HG03457 (cell line): ENCODE data around the gene CDKN1A.
"Not testable (repeated sequence)": the region's sequence is repeated elsewhere in the genome, so short reads cannot be mapped to it uniquely, and the experiment has no call there.

Experiments used
- ATAC-seq: cut with Tn5 transposase; IDR thresholded peaks from one replicate; pipeline ENCODE4 v1.9.1; 2021; ENCODE audit warnings: moderate number of reproducible peaks; ENCODE audit not compliant: unreplicated experiment

CDKN1A gene

DNA sequence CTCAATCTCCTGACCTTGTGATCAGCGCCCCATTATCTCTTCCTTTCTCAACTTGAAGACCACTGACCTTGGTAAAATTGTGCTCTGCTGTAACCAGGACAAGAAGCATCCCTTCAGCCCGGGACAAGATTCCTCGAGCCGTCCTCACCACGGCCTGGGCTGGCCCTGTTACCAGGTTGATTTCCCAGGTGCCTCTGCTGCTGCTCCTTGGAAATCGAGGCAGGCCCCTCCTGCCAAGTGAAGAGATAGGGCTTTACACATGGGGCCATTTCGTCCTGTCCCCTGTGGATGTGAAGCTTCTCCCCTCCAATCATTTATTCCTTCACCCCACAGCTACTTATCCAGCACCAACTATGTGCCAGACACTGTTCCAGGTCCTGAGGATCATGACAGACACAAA lies 40.6 kb downstream of the CDKN1A start:
- no peak for ATAC-seq

DNA sequence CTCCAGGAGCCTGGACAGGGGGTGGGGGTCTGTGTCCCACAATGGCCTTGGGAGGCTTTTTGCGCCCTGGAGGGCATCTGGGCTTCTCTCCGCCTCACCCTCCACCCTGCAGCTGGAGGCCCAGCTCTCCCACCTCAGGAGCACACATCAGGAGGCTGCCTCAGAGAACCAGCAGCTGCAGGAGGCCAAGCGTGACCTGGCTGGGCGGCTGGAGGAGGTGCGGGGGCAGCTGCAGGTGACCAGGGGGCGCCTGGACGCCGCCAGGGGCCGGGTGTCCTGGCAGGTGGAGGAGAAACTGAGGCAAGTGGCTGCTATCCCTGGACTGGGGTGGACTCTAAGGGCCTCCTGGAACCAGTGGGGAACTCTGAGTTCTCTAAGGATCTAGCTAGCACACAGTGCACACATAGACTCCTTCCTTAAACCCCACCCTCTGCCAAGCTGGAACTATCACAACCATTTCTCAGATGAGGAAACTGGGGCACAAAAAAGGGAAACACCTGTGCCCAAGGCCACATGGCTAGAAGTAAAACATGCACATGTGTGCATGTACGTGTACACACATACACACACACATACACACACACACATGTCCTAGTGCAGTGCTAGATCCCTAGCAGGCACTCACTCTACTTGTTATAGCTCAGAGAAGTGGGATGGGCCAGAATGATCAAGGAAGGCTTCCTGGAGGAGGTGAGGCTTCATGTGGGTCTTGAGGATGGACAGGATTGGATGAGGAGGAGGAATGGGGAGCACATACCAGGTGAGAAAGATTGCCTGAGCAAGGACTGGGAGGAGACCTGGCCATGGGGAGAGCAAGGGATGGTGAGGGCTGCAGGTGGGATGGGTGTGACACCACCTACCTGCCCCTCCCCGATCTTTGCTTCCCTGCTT lies 42.0 kb downstream of the CDKN1A start:
- ATAC-seq, result no peak

DNA sequence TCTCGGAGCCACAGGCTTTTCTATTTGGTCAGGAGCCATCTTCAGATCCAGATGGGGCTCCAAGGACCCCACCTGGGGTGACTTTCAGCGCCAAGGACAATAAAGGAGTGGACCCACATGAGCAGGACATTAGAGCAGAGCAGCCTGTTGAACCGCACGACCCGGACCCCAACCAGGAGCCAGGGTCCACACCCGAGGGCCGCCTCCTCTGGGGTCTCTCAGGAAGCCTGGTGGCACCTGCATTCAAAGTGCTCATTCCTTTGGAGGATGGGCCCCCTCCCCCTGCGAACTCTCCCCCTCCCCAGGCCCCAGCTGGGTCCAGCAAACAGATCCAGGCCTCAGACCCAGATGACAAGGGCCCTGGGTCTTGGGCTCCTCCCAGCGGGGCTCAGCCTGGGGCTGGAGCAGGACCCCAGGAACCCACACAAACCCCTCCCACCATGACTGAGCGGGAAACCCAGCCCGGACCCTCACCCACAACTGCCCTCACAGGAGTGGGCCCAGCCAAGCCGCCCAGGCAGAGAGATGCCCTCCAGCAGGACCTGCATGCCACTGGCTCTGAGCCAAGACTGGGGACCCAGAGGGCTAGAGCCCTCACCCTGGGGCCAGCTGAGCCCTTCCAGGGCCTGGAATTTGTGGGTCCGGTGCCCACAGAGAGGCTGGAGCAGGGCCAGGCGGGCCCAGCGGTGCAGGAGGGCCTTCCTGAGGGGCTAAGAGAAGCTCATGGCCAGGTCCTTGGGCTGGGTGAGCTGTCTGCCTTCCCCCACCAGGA lies 43.0 kb downstream of the CDKN1A start:
- no peak for ATAC-seq

DNA sequence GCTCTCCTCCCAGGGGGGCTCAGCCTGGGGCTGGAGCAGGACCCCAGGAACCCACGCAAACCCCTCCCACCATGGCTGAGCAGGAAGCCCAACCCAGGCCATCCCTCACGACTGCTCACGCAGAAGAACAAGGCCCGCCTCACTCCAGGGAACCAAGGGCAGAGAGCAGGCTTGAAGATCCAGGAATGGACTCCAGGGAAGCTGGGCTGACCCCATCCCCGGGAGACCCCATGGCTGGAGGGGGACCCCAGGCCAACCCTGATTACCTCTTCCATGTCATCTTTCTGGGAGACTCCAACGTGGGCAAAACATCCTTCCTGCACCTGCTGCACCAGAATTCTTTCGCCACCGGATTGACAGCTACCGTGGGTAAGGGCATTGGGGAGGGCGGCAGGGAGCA lies 43.9 kb downstream of the CDKN1A start:
- ATAC-seq, result no peak

DNA sequence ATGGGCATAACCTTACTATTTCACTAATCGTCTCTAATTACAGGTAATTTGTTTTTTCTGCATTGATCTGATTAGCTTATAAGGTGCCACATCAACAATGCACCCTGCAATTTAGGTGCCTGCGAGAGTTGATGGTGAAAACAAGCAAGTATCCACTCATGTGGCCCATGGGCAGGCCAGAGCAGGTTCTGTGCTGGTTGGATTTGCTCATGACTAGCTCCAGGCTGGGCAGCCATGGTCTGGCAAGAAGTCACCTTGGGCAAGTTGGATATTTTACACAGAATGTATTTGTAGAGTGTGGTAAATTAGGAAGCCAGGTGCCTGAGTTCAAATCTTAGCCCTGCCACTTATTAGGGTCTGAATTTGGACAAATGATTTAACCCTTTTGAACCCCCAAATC lies 44.4 kb downstream of the CDKN1A start:
- no peak for ATAC-seq

DNA sequence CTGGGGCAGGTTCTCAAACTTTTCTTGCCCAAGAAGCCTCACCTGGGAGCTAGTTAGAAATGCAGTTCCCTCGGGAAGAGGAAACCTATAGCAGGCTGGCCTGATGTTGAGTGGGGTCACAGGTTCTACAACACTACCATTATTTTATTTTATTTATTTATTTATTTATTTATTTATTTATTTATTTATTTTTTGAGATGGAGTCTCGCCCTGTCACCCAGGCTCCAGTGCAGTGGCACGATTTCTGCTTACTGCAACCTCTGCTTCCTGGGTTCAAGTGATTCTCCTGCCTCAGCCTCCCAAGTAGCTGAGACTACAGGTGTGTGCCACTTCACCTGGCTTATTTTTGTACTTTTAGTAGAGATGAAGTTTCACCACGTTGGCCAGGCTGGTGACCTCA lies 45.5 kb downstream of the CDKN1A start:
- not testable (repeated sequence) for ATAC-seq

DNA sequence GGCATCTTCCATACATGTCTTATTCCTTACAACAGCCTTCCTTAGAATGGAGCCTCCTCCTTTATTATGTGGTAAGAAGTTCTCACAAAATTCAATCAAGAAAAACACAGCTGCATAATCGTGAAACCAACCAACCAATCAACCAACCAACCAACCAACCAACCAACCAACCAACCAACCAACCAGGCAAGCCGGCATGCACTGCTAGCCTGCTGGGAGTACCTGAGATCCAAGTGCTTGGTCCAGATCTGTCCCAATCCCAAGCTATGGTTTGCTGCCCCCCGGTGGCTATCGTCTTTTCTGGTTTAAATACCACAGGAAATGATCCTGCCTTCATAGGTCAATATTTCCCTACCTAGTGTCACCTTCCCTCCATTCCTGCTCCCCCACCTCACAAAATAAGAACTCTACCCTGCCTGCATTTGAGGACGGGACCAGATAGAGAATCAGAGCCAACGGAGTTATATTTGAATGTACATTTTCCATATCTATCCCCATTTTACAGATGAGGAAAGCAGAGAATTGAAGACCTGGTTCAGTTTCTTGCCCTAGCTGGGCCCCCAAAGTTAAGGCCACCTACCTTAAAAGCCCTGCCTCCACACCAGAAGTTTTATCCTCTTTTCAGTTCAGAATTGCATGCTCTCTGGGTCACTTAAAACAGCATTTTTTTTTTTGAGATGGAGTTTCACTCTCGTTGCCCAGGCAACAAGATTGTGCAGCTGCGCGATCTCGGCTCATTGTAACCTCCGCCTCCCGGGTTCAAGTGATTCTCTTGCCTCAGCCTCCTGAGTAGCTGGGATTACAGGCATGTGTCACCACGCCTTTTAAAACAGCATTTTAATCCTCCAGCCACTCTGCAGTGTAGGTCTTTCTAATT lies 46.2 kb downstream of the CDKN1A start:
- ATAC-seq, result no peak

DNA sequence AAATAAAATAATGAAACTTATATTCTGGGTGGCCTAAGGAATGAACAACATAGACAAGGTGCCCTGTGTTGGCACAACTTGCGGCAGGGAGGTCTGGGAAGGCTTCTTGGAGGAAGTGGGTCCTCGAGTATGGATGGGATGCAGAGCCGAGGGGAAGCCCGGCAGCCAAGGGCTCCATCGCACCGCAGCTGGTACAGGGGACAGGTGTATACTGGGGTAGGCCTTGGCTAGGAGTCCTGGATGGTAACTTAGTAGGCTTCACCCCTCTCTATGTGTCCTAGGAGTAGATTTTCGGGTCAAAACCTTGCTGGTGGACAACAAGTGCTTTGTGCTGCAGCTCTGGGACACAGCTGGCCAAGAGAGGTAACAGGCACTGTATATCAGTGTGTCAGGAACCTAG lies 47.1 kb downstream of the CDKN1A start:
- ATAC-seq, result no peak

DNA sequence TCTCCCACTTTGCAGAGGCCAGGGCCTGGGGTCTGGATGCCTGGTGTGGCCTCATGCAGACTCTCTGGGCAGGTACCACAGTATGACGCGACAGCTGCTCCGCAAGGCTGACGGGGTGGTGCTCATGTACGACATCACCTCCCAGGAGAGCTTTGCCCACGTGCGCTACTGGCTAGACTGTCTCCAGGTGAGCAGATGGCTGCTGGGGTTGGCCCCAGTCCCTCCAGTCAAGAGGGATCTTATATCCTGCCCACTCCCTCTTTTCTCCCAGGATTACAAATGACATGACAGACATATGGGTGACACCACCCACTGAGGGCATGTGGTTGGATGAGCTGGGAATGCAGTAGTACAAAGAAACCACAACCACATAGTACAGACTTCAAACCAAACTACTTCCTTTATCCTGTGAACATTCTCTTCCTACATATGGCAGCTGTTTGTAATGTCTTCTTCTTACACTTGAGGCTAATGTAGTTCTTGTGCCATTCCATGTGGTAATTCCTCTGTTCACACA lies 49.0 kb downstream of the CDKN1A start:
- ATAC-seq, result no peak

DNA sequence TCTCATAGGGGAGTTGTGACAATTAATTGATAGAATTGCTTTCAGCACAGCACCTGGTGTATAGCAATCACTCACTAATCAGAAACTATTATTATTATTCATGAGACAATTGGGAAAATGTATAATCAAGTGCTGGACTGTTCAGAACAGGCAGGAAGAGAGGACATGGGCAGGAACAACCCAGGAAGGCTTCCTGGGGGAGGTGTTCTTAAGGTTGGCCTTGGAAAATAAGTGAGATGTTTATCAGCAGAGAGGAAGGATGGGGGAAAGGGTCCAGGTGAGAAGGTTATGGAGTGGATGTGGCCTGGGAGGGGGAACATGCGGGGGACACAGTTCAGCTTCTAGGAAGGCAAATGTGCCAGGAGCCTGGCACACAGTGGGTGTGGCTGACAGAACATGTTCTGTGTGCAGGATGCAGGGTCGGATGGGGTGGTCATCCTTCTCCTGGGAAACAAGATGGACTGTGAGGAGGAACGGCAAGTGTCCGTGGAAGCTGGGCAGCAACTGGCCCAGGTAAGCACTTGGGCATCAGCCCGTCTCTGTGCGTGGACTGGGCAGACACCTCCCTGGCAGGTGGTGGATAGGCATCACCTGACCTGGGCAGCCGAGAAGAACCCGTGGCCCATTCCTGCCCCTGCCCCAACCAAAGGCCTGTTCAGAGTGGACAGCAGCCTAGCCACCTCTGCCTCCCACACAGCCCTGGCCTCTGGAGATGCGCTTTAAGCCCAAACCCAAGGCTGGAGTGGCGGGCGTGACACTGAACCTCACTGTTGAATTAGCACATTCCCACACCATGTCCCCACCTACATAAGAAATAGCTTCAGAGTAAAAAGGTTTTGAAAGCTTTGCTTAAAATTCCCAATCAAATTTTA lies 50.0 kb downstream of the CDKN1A start:
- no peak for ATAC-seq

DNA sequence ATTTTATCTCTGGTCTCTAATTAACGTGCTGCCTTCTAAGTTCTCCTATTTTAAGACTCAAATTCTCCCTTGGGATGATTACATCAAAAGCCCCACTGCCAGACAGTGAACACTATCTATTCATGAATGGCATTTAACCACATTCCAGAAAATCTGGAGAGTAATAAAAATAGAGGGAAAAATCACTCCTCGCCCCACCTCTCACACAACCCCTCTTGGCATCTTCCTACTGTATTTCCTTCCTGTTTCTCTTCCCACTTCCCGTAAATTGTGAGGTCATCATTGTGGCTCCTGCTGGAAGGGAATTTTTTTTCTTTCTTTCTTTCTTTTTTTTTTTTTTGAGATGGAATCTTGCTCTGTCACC lies 50.6 kb downstream of the CDKN1A start:
- no peak for ATAC-seq

DNA sequence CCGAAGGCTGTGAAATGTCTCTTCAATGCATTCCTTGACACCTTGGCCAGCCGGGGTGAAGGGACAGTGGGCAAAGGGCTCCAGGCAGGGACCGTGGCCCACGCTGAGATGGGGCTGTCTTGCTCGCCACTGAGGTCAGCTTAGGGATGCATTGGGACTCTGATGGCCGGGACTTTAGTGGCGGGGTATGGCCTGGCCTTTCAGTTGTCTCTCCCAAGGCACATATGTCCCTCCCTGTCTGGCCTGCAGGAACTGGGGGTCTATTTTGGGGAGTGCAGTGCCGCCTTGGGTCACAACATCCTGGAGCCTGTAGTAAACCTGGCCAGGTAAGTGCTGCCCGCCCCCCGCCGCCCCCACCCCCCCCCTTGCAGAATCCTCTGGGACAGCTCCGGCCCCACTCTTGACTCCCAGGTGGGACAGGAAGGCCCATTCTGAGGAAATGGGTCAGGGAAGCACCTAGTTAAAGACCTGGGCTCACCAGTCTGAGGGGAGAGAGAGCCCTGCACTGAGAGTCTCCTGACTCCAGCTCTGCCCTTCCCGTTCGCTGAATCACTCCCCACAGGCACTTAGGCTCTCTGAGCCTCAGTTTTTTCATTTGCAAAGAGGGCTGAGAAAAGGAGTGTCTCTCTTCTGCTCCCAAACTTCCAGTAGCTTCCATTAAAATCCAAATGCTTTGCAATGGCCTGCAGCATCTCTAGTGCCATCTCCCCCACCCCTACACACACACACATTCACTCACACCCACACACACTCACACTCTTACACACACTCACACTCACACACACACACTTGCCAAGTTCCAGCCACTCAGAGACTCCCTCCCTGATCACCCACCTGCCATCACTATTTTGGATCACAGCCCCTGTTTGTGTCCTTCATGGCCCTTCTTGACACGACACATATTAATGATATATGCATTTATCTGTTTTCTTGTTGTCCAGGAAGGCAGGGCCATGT lies 52.2 kb downstream of the CDKN1A start:
- ATAC-seq, result no peak

DNA sequence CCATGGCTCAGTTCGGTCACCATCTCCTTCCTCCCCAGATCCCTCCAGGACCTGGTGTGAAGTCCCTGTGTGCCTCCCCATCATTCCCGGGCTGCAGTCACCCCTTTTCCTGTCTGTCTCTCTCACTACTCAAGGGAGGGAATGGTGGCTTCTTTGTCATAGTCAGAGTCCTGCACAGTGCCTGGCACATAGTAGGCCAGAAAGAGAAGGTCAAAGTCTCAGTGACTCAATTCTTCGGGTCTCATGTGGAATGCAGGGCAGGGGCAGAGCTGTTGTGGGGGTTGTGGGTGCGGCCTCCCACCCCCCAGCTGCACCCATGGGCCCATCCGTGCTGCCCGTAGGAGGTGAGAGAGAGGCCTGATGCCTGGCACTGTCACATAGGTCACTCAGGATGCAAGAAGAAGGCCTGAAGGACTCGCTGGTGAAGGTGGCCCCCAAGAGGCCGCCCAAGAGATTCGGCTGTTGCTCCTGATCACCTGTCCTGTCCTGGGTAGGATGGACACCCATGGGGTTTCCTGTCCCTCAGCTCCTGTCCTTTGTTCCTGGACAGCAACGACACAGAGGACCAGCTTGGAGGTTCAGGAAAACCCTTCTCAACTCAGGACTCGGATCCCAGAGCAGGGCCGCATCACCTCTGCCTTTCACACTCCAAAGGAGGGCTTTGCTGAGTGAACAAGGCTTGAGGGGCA lies 53.3 kb downstream of the CDKN1A start:
- ATAC-seq, result no peak

DNA sequence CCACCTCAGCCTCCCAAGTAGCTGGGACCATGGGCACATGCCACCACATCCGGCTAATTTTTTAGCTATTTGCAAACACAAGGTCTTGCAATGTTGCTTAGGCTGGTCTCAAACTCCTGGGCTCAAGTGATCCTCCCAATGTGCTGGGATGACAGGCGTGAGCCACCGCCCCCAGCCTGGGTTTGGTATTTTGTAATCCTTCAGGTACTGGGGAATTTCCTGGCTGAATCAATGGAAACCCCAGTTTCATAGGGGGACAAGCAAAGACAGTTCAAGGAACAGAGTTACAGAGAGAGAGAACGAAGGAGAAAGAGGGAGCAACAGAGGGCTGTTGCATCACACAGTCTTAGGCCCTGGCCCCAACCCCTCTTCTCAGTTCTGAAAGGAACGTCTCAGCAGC lies 54.8 kb downstream of the CDKN1A start:
- ATAC-seq, result no peak

DNA sequence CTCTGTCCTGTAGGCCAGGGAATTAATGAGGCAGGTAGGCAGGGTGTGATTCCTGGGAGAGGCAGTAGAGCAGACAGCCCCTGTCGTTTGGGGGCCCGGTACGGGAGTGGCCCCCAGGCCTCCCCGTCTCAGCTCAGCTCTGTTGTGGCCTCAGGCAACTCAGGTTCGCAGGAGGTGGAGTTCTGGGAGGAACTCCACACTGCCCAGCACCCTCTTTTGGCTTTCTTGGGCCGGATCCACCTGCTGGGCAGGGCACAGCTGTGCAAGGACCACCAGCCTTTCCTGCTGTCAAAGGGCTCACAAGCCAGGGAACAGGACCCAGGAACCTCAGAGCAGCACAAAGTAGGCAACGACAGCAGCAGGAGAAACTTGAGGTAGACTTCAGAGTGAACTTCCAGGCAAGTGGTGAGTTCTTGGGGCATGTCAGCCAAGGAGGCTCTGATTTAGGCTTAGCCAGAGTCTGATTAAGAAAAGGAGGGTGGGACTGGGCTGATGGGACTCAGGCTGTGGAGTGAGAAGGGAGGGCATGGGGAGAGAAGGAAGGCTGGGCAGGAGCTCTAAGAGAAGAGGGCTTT lies 56.1 kb downstream of the CDKN1A start:
- no peak for ATAC-seq

DNA sequence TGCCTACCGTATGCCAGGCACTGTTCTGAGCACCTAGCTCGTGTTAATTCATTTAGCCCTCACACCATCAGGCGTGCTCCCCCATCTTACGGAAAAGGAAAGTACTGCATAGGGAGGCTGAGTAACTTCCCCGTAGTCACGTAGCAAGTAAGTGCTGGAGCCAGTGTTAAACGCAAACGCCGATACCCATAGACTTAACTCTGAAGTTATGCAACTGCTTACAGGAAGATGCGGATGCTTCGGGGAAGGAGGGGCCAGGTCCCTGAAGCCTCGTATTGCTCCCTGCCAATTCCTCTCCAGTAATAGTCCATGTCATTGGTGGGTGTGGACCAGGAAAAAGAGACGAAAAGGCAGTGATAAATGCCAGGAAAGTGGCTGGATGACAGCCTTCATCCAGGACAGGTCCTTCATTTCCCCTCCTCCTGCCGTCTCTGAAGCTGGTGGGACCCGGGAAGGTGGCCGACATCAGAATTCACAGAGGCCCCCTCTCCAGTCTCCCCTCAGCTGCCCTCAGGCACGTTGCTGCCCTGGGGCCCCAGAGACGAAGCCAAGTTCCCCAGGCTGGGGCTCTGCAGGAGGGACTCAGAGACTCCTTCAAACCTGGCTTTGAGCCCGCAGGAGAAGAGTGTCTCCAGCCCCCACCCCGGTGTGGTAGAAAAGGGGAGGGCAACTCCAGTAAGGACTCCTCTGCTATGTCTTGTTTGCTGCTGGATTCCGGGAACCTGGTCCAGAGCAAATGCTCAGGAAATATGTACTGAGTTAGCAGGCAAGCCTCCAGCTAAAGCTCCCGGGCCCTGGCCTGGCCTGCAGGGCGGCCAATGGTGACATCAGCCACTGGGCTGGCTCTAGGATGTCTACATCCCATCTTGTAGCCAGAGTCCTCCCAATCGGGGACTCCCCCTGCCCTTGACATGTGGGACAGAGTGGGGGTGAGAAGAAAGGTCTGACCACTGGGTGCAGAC lies 56.9 kb downstream of the CDKN1A start:
- no peak for ATAC-seq
